NCI-H2196 treated with DMSO at 0.1 percent for 48 hours (cell line): ENCODE measurements around the gene AMN1.

Source experiments
- DNase-seq: peaks from one replicate; lab custom pipeline; 2025; ENCODE audit not compliant: unreplicated experiment; lab: John Stamatoyannopoulos, UW

Gene AMN1

DNA sequence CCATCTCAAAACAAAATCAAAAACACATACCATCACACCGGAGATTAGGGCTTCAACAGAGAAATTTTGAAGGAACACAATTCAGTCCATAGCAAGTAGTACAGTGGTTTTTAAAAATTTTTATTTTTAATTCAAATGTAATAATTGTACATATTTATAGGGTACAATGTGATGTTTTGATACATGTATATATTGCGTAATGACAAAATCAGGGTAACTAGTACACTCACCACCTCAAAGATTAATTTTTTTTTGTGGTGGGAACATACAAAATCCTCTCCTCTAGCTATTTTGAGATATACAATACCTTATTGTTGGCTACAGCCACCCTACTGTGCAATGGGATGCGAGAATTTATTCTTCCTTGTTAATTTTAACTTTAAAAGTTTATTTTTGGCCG, 95.4 kb downstream of the AMN1 start:
- DNase-seq, result no peak

DNA sequence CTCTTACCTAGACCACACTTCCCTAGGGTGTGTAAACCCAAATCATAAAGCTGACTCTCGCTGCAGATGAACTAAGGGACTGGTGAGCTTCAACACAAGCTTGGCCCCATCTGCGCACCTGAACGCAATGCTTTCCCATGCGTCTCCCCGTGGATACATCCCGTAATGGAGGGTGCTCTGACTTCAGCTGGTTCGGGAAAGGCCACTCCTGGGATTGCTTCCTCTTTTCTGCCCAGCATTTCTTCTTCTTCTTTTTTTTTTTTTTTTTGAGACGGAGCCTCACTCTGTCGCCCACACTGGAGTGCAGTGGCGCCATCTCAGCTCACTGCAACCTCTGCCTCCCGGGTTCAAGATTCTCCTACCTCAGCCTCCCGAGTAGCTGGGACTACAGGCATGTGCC, 97.0 kb downstream of the AMN1 start:
- DNase-seq, result no peak

DNA sequence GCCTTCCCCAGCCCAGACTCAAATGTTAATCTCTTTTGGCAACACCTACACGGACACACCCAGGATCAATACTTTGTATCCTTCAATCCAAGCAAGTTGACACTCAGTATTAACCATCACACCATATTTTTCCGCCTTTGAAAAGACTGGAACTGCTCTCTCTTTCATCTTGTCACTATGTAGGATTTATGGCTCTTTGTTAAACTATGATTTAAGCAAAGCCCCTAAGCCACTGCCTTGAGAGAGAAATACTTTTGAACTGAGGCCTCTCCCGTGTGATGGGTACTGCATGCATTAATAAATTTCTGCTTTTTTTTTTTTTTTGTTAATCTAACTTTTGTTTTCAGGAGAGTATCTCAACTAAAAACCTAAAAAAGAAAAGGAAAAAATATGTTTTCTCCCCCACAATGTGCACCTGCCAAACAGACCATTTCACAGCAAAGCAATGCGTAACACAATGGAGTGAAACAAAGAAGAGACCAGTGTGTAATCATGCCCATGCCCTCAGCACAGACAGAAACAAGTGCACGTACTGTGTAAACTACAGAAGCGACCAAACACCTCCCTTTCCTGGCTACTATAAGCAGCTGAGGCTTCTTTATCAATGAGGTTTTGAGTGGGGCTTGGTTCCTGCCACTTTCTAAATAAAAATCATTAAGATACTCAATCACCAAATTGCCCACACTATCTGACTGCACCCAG, 97.6 kb downstream of the AMN1 start:
- DNase-seq, result no peak

DNA sequence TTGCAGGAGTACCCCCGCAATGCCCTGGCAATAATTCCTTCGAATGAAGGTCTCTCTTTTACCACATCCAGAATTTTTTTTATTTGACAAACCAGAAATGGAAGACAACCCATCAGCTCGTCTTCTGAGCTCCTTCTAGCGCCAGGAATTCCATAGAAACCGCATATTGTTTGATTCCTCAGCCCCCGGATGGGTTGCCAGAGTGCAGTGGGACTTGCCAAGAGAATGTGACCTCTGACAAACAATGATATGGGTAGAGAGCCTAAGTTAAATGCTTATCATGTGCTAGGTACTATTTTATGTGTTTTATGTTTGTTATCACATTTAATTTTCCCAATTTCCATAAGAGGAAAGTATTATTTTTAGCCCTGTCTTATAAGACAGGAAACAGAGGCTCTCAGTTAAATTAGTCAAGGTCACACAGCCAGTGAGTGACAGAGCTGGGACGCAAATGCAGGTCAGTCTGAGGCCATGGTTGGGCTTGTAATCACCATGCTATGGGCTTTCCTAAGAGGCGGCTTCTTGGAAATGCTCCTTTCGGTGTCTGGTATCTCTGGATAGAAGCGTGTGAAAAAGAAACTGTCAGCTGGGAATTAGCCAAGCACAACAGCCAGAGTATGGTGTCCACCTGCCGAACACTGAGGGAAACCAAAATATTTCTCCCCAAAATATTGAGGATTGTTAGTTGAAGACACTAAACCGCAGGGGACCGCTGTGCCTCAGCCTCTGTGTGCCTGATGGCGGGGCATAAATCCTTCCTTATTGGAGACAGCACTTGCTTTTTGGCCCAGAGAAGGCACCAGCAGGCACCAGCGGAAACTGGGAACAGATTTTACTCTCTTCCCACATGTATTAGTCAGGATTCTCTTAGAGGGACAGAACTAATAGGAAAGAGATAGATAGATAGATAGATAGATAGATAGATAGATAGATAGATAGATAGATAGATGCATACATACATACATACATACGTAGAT, 98.8 kb downstream of the AMN1 start:
- no peak for DNase-seq

DNA sequence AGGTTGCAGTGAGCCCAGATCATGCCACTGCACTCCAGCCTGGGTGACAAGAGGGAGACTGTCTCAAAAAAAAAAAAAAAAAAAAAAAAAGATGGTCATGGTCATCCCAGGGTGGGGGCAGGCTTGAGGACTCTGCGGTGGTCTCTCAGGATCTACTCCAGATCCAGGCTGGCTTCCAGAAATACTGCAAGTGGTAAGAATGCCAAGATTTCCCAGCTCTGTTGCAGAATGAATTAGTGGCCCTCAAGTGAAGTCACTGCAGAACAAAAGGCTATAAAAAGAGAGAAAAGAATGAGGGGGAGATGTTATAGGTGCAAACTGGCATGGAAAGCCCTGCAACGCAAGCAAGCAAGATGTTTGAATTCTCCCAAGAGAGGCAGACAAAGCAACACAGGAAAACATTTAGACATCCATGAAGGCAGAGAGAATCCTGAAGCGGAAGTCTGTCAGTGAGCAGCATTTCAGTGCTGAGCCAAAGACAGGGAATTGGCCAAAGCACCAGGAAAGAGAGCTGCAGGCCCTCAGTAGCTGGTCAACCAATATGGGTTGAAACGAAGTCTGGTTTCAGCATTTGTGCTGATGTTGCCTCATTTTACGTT, 101.3 kb downstream of the AMN1 start:
- no peak for DNase-seq

DNA sequence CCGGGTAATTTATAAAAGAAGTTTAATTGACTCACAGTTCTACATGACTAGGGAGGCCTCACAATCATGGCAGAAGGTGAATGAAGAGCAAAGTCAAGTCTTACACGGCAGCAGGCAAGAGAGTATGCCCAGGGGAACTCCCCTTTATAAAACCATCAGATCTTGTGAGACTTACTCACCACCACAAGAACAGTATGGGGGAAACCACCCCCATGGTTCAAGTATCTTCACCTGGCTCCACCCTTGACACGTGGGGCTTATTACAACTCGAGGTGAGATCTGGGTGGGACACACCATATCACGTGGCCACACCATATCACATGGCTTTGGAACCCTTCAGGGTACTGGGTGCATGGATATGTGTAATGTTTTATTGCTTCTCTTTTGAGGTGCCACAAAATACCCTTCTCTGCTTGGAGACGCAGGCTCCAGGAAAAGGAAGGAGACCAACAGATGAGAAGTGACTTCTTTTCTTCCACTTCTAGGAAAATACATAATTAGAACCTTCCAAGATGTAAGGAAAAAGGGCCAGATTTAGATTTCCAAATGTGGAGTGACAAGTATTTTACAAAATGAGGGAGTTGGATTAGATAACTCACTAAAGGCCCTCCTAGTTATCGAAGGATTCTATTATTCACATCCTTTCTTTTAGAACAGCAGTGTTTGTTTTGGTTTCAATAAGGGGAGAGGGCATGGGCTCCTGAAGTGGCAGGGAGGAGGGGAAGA, 102.4 kb downstream of the AMN1 start:
- DNase-seq, result no peak

DNA sequence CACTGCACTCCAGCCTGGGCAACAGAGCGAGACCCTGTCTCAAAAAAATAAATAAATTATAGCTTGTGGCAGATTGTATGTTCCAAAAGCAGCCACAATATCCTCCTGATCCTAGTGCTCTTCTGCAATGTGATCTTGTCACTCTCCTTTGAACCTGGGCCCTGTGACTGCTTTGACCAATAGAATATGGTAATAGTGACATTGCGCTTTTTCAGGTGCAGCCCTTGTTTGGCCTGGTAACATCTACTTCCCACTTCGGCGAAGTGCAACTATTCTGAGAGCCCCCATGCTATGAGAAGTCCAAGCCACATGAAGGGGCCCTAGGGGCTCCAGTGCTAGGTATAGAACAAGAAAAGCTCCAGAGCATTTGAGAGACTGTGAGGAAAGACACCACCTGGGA, 106.8 kb downstream of the AMN1 start:
- no peak for DNase-seq
